HK-2 (cell line): ENCODE measurements around the gene FUZ.

Source experiments
- DNase-seq: peaks from one replicate; pipeline ENCODE4 v3.0.0-alpha.2; 2018; ENCODE audit not compliant: unreplicated experiment

The FUZ gene

DNA sequence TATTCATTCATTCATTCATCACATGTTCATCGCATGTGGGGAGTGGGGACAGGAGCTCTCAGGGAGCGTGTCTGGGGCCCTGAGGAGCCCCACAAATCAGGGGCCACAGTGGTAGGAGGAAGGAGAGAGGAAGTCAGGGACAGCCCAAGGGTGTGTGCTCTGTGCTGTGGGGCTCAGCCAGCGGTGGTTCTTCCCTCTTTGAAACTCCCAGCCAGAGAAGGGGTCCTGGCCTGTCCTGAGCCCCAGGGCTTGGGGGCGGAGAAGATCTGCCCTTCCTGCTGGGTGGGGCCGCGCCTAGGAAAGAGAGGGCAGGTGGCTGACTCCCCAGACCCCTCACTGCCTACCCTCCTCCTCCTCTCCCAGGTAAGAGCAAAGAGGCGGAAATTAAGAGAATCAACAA is 31.7 kb downstream of the FUZ start:
- DNase-seq = no peak

DNA sequence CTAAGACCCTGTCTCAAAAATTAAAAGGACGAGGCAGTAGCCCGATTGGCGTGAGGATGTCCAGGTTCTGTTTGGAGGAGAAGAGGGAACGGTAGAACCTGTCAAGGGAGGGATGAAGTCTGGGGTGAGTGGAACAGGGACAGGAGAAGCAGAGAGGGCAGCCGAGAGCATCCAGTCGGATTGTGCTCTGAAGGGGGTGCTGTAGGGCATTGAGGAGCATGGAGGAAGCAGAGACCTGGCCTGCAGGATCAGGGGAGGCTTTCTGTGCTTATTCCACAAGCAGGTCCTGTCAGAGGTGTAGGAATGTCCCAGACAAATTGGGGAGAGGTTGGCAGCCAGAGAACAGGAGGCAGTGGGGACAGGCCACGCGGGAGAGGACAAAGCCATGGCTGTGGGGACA is 32.2 kb downstream of the FUZ start:
- no peak for DNase-seq

DNA sequence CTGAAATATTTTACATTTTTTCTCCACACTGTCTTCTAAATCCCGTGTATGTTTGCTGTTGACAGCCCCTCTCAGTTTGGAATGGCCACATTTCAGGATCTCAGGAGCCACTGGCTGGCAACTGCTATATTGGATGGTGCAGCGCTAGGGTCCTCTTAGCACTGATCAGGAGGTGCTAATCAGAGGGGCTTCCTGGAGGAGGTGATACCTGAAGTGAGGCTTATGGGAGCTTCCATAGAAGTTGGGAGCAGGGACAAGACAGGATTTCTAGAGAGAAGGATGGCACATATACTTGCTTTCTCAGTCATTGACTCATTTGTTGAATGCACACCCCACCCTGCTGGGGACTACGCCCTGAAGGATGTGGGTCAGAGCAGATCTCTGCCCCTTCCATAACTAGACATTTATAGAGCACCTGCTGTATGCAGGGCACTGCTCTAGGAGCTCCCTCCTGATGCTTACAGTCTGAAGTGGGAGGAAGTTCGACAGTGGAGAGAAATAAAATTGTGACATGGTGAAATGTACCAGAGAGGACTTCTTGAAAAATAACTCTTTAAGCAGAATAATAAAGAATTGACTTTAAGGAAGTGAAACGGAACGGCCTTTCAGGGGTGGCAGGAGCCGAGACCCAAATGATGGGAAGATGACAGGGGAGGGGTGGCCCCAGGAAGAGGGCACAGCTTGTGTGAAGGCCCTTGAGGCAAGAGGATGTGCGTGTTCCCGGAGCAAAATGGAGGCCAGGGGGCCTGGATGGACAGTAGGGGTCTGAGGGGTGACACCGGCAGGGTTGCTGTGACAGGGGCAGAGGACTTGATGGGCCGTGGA is 33.1 kb downstream of the FUZ start:
- DNase-seq = no peak

- DNase-seq = no peak
These were observed 36.7 kb downstream of the FUZ start for GRCh38 chr19:49776371-49776764.

GRCh38 chr19:49775742-49776370 is 37.2 kb downstream of the FUZ start:
- DNase-seq = no peak

- DNase-seq = no peak
These were observed 38.1 kb downstream of the FUZ start for GRCh38 chr19:49774969-49775368.

GRCh38 chr19:49773663-49774350 is 39.3 kb downstream of the FUZ start:
- DNase-seq = no peak

- no peak for DNase-seq
These were observed 40.2 kb downstream of the FUZ start for GRCh38 chr19:49772850-49773432.

GRCh38 chr19:49771674-49772139 is 41.4 kb downstream of the FUZ start:
- no peak for DNase-seq

DNA sequence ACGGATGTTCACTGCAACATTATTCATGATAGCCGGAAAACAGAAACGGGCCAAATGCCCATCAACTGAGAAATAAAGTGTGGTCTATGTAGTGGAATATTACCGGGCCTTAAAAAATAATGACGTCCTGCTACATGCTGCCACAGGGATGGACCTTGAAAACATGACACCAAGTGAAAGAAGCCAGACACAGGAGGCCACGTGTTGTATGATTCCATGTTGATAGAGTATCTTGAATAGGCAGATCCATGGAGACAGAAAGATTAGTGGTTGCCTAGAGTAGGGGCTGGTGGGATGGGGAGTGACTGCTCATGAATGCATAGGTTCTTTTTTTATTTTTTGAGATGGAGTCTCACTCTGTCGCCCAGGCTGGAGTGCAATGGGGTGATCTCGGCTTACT is 42.6 kb downstream of the FUZ start:
- DNase-seq = no peak

- no peak for DNase-seq
These were observed 45.0 kb downstream of the FUZ start for GRCh38 chr19:49767967-49768581.

DNA sequence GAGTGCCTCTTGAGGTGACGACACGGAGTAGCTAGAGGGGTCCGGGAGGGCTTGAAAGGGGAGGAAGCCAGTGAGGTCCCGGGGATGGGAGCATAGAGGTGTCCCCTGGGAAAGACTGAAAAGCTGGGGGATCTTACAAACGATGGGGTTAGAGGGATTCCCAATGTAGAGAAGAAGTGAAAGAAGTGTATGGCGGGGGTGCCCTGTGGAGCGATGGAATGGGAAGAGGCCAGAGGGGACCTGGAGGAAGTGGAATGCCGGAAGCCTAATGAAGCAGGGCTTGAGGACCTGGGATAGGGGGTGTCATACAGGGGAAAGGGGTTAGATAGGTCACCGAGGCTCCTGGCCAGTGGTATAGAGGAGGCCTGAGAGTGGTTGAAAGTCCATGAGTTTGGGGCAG is 45.7 kb downstream of the FUZ start:
- peak; percentile 26 for DNase-seq

GRCh38 chr19:49766930-49767299 is 46.2 kb downstream of the FUZ start, which contains the start of gene AP2A1:
TSS of gene AP2A1 (plus strand) at chr19:49767001. CDS start at chr19:49767134, 133 bp downstream.
- no peak for DNase-seq

GRCh38 chr19:49766007-49766929 is 46.8 kb downstream of the FUZ start:
- peak; percentile 100 for DNase-seq

GRCh38 chr19:49764341-49764740 is 48.8 kb downstream of the FUZ start:
- DNase-seq = no peak

DNA sequence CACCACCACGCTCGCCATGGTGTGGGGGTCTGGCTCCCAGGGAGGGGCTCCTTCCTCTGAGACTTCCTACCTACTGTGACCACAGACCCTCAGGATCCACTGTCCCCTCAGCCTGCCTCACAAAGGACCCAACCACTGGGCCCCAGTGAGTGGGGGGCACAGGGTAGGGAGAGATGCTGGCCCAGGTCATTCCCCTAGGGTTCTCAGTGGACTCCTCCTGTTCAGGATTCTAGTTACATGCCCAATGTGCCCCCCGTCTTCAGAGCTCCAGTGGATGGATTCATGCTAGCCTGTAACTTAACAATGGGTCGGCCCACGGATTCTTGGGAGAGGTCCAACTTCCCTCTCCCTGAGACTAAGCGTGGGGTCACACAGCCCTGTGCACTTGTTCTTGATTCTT is 49.9 kb downstream of the FUZ start, which contains the start of gene TSKS:
Gene TSKS (minus strand): TSS at position 77 of the 400 bp plus-strand sequence. CDS start 59 bp downstream, at position 18.
- DNase-seq = no peak

GRCh38 chr19:49761625-49762311 is 51.3 kb downstream of the FUZ start:
- DNase-seq = no peak

DNA sequence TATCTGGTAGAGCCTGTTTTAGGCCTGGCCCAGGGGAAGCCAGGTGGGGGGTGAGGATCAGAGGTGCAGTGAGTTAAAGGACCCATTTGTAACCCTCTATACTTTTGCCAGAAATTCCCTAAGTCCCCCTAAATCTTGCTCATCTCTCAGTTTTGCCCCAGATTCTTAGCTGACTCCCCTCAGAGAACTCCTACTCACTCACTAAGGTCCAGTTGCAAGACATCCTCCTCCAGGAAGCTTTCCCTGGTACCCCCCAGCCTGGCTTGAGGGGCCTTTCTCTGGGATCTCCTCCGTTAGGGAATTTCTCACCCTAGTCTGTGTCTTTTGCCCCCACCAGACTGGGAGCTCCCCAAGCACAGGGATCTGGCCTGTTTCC is 51.9 kb downstream of the FUZ start:
- DNase-seq = no peak

- peak; percentile 14 for DNase-seq
These were observed 54.8 kb downstream of the FUZ start for GRCh38 chr19:49758292-49758691.
